ENCODE results near the gene POU2F3. TPM values are rescaled to one million over a fixed set of nuclear protein-coding genes. Genes with fewer than 3 reads are reported as not detected.
"Not testable (repeated sequence)": the region's sequence is repeated elsewhere in the genome, so short reads cannot be mapped to it uniquely, and the experiment has no call there.

The POU2F3 gene
- total RNA-seq, 1 donor from 2014 or later: 0.19 TPM

DNA sequence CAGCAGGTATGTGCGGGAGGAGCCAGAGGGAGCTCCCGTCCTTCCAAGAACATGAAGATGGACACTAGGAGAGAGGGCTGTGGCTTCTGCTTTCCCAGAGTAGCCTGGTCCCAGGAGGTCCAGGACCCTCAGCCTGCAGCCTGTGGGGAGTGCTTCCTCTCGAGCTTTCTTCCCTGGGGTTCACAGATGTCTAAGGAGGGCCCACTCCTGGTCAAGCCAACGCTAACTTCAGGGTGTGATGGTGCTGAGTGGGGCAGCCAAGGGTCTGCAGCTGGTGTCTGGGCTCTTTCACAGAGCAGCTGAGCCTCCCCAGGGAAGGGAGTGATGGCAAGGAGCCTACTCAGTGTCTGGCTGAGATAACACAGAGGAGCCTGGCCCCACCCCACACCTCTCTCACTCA is 3.3 kb downstream of the POU2F3 start:
- DNase-seq (ENCODE audit: missing footprints): no peak
- no peak for ATAC-seq
- intact Hi-C loops (cut with DNase I): no loop called here

DNA sequence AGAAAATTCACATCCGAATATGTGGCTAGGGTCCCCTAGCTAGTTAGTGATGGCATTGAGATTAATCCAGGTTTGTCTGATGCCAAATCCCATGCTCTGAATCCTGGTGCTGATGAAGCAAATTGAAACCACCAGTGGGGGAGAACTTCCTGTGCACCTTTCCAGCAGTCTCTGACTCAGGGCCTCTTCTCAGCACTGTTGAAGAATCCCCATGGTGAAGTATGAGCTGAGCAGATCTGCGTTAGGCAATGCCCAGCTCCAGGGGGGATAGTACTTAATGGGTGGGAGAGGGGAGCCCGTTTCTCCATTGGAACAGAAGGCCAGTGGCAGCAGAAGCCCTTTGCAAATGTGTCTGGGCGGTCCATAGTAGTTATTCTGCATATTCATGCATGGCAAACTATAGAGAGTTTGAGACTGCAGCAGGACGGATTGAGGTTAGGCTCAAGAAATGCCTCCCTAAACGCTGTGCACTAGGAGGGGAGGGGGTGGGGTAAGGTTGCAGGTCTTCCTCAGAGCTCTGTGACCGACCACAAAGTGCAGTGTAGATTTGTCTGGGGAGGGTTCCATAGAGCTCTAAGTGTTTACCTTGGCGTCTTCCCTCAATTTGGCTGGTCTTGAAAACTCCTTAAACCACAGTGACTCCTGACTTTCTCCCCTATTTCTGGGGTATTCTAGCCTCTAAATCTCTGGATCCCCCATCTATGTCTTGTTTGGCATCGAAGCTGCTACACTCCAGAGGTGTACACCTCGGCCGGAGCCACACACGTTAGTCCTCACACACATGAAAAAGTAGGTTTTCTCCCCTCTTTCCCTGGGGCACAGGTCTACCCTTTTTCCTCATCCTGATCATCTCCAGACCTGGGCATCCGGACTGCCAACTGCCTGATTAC is 4.8 kb downstream of the POU2F3 start:
- intact Hi-C loops (cut with DNase I): no loop called here
- no peak for ATAC-seq
- DNase-seq (ENCODE audit: missing footprints): no peak

DNA sequence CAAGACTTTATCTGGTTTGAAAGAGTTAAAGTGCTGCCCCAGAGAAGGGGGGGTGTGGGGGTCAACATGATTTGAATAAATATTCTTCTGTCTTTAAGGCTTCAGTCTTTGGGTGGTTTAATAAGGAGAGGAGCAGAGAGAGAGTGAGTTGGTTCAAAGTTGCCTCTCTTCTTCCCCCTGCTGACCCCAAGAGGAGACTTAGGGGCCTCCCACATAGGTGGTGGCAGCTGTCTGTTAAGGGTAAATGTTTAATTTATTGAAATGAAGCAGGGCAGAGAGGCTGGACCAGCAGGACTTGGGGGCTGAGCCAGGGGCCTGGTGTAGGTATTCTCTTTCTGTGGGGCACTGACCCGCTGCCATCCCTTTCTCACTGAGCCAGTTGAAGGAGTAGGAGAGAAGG is 5.5 kb downstream of the POU2F3 start:
- intact Hi-C loops (cut with DNase I): no loop called here
- no peak for DNase-seq (ENCODE audit: missing footprints)
- ATAC-seq: no peak

DNA sequence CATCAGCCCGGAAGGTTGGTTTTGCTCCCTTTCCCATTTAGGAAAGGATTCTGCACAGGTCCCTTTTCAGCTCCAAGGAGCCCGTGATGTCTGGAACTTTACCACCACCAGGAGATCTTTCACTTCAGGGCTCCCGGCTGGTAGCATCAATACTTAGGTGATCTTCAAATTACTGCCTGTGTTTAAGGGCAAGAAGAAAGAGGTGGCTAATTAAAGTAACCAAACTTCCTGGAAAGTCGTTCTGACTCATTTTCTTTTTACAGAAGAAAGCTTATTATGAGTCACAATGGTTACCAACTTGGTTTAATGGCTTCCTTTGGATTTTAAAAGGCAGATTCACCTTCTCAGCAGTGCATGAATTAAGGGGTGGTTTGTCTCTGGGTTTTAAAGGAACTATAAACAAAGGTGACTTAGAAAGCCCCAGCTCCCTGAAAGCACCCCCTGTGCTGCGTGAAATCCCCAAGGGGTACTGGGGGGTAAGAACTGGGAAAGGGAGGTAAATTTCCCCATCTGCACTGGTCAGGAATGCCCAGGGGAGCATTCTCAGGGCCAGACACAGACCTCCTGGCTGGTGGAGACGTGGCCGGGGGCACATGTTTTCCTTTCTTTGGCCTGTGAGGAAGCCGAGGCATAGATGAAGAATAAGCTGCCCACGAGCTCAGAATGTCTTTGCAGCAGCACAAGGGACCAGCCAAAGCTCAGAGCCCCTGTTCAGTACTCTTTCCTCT is 8.8 kb downstream of the POU2F3 start:
- no peak for DNase-seq (ENCODE audit: missing footprints)
- intact Hi-C loops (cut with DNase I): no loop called here
- ATAC-seq: no peak

DNA sequence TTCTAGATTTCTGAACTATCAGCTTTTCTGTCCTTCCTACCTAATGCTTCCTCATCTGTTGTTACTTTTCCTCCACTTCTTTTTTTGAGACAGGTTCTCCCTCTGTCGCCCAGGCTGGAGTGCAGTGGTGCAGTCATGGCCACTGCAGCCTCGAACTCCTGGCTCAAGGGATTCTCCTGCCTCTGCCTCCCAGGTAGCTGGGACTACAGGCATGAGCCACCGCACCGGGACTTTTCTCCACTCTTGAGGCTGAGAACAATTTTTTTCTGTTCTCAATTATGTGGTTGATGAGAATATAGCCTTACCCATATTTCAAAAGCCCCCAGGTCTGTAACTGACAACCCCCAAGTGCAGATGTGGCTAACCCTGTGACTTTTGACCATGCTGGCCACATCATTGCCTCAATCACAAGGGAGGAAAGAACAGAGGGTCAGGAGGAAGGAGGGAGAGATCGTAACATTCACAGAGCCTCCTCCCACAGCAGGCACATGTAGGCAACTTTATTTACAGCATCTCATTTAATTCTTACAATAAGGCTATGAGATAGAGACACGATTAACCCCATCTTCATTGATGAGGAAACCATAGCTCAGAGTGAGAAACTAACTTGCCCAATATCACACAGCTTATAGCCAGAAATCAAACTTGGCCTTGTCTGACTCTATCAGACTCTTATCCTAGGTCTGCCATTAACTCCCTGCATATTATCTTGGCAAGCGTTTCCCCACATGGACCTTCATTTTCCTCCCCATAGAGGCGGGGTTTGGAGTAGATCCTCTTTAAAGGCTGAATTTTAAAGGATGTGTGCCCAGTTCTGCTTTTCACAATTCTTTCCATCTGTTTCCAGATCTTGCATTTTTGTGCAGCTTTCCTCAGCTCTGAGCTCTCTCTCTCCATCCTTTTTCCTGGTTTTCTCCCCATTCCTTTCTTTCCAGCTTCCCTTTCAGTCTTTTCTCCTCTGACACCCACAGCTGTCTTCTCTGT is 9.6 kb downstream of the POU2F3 start:
- ATAC-seq (no peak), DNase-seq (ENCODE audit: missing footprints) (no peak)
- intact Hi-C loops (cut with DNase I): no loop called here

DNA sequence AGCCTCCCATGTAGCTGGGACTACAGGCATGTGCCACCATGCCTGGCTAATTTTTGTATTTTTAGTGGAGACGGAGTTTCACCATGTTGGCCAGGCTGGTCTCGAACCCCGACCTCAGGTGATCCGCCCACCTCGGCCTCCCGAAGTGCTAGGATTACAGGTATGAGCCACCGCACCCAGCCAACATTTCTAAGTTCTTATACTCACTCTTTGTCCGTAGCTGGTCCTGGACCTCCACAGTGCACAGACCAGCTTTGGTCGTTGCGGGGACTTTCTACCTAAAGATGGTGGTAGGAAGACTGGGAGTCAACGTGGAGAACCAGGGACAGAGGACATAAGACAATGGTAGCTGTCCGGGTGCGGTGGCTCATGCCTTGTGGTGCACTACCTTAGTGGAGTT is 13.4 kb downstream of the POU2F3 start:
- intact Hi-C loops (cut with DNase I); ATAC-seq; DNase-seq (ENCODE audit: missing footprints): not testable (repeated sequence)

DNA sequence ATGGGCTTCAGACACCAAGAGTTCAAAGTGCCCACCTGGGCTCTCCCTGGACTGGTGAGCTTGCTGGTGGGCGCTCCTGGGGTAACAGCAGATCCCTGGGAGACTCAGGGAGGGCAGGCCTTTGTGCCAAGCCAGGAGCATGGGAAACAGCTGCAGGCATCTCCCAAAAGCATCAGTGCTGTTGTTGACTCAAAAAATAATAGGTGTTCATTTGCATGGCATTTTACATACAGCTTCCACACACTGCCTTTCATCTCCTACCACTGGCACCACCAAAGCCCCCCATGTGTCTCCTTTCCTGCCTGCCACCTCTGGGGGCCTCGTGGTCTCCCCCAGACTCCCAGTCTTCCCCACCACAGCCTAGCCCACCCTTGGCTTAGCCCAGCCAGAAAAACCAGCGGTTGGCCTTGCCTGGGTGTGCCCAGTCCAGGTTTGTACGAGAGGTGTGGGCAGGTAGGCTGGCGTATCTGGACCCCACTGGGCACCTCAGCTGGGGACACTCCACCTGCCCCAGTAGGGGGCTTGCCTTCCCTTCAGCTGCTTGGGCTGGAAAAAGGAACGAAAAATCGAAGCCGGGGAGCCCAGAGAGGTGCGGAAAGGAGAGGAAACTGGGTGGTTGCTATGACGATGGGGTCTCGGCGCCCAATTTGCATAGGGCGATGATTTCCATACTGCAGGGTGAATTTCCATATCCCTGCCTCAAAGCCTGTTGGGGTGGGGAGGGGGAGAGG is 15.0 kb downstream of the POU2F3 start:
- no peak for ATAC-seq
- DNase-seq (ENCODE audit: missing footprints): no peak
- intact Hi-C loops (cut with DNase I): no loop called here

DNA sequence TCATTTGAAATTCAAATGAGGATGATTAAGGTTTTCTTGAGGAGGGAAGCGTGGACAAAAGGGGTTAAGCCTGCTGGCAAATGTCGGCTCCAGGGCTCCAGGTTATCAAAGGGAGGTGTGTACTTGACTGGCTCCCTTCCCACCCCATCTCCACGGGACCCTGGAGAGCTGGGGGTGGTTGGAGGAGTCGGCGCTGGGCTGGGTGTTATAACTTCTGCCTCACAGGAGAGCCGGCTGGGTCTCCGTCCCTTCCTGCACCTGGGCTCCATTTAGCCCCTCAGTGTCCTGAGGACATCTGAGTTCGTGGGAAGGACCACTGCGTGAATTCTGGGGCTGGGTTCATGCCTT is 15.6 kb downstream of the POU2F3 start:
- intact Hi-C loops (cut with DNase I): no loop called here
- ATAC-seq: no peak
- DNase-seq (ENCODE audit: missing footprints): no peak

DNA sequence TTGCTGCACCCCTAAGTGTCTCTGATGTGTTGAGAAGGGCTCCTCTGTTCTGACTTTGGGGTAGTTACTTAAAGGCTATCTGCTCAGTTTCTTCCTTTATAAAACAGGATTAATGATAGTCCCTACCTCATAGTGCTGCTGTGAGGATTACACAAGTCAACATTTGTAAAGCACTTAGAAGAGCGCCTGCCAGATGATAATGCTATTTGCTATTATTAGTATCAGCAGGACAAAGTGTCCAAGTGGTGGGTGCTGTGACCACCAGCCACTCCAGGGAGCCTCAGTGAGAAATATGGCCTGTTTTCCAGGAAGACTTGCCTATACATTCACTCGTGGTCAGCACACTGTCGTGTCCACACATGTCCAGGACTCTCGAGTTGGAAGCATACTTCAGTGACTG is 16.2 kb downstream of the POU2F3 start:
- ATAC-seq (peak; percentile 58), DNase-seq (ENCODE audit: missing footprints) (no peak)
- intact Hi-C loops (cut with DNase I): no loop called here

DNA sequence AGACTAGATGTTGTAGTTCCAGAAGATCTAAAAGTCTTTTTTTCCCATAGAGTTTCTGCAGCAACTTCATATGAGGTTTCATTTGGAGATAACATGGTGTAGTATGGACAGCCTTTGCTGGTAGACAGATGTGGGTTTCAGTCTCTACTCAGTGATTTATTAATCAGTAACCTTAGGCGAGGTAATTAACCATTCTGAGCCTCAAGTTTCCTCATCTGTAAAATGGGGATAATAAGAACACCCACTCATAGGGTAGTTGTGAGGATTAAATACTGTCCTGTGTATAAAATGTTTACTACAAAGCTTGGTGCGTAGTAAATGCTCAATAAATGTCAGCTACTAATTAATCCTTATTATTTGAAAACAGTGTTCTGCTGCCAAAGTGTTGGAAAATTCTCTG is 16.8 kb downstream of the POU2F3 start:
- DNase-seq (ENCODE audit: missing footprints): no peak
- ATAC-seq: no peak
- intact Hi-C loops (cut with DNase I): no loop called here

DNA sequence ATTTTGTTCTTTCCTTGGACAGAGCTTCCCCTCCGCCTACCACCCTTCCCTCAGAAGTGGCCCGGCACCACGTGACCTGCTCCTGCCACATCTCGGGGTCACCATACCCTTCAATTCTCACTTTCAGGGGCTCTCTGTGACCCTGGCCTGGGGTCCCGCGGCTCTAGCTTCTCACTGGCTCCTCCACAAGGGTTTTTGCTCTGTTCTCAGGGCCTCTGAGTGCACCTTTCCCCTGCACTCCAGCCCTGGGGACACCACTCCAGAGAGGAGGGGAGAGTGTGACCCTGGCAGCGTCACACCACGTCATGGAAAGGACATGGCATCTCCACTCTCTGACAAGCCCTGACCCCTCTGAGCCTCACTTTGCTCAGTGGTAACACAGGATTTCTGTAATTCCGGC is 17.4 kb downstream of the POU2F3 start:
- DNase-seq (ENCODE audit: missing footprints) (no peak), ATAC-seq (no peak)
- intact Hi-C loops (cut with DNase I): no loop called here

DNA sequence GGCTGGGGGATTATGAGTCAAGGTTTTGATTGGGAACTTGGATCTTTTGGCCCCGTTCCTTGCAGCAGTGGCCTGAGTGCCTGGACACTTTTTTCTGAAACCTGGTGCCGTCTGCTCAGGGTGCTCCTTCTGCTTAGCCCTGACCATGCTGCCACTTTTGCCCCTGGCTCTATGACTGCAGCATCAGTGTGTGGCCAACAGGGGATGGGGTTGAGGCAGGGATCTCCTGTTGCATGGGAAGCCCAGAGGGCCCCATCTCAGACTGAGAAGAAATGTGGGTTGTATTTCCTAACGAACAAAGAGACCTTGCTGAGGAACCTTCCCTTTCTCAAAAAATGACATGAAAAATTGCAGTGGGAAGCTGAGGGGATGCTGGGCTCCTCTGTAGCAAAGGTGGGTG is 18.7 kb downstream of the POU2F3 start:
- ATAC-seq: no peak
- intact Hi-C loops (cut with DNase I): no loop called here
- no peak for DNase-seq (ENCODE audit: missing footprints)

DNA sequence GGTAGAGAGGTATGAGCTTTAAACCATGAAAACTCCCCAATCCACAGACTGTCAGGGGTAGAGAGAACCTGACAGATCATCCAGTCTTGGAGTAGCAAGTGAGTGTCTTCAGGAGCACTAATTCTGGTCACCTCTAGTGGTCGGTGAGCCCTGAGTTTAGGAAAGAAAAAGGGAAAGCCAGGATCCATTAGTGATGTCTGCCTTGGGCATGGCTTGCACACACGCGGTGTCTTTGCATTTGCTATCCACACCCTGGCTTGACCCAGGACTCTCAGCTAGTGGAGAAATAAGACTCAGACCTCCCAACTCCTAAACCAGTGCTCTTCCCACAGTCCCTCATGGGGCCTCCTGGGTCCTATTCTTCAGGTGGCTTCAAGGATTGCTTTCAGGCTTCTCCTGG is 19.3 kb downstream of the POU2F3 start:
- intact Hi-C loops (cut with DNase I): no loop called here
- no peak for ATAC-seq

DNA sequence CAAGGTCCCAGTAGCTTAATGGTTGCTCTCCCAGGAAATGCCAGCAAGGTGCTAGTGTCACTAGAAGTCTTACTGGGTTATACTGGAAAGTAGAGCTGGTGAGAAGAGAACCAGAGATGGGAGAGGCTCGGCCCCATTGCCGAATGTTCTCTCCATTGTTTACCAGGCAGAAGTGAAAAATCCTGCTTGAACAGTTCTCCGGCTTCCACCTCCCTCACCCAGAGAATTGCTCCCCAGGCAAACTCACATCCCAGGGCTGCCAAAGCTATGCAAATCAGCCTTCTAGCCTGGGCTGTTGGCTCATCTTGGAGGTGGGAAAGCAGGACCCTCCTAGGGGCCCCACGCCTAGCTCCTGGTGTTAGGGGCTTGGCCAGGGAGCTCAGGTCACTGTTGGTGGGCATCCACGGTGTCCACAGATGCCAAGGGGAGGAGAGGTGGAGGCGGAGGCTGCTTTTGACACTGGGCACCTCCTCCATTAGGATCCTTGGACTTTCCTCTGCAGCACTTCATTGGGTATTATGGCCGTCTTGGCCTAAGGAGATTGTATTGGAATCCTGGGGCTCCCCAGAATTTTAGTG is 20.1 kb downstream of the POU2F3 start:
- DNase-seq (ENCODE audit: missing footprints) (no peak), ATAC-seq (no peak)
- intact Hi-C loops (cut with DNase I): no loop called here

More for the DNA sequence above, 19.3 kb downstream of the POU2F3 start:
- DNase-seq (ENCODE audit: missing footprints): no peak

DNA sequence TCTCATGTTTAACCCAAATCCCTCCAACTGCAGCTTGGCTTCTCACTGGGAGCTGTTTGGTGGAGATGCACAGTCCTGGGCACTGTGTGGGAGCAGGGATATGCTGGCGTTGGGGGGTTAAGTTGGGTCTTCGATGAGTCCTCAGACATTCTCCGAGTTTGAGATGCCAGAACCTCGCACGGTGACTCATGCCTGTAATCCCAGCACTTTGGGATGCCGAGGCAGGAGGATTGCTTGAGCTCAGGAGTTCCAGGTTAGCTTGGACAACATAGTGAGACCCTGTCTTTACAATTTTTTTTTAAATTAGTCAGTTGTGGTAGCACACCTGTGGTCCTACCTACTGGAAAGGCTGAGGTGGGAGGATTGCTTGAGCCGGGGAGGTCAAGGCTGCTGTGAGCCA is 20.7 kb downstream of the POU2F3 start:
- no peak for ATAC-seq
- DNase-seq (ENCODE audit: missing footprints): no peak
- intact Hi-C loops (cut with DNase I): no loop called here

DNA sequence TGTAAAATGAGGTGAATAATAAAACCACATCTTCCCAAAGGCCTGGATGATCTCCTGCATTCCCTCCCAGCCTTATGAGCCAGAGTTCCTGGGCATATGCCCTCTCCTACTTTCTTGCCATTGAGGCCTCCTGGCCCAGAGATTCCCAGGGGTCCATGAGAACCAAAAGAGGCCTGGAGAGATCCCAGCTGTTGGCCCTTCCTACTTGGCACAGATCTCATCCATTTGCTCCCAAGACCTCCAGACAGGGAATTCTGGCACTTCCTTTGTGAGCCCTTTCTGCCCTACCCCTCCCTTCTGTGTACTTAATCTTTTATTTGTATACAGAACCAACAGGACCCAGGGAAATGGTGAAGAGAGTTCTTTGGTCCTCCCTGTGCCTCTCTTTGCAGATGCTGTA is 21.4 kb downstream of the POU2F3 start:
- DNase-seq (ENCODE audit: missing footprints) (no peak), ATAC-seq (no peak)
- intact Hi-C loops (cut with DNase I): no loop called here

DNA sequence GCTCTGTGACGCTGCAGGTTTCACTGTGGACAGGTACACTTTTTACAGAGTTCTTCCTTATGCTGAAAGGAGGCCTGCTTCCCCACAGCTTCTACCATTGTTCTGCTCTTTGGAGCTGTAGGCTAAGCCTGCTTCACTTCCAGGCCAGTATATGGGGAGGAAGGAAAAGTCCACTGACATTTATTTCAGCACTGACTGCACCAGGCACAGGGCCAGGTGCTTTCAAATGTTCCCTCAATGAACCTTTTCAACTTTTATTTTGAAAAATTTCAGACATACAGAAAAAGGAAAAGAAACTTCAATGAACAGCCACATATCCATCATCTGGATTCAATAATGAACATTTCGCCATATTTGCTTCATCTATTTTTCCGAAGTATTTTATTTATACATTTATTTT is 22.0 kb downstream of the POU2F3 start:
- intact Hi-C loops (cut with DNase I): no loop called here
- ATAC-seq (no peak), DNase-seq (ENCODE audit: missing footprints) (no peak)

DNA sequence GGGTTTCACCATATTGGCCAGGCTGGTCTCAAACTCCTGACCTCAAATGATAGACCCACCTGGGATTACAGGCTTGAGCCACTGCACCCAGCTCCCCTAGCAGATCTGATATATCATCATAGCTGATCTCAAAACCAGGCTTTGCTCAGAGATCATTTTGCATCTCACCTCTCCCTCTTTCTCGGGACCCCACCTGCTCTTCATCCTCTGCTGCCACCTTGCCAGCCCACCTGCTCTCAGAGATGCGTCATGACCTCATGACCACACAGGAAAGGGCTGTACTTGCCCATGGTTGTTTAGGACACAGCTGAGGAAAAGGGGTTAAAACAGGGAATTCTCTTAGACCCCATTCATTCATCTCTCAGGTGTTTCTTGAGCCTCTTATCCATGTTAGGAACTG is 27.4 kb downstream of the POU2F3 start:
- intact Hi-C loops (cut with DNase I): no loop called here
- DNase-seq (ENCODE audit: missing footprints) (no peak), ATAC-seq (no peak)
